Activated T-helper 1 cell treated with anti-CD3 and anti-CD28 coated beads, Interleukin-2, amount 50 U/mL, for 16 hours (primary cell): ENCODE measurements around the gene CNIH1.

Source experiments
- DNase-seq, 2 donors: peaks; one replicate each; pipeline ENCODE4 v3.0.0-alpha.2; 2020; ENCODE audit warnings: low read depth in 1 of 2, low spot score in 1 of 2

Gene CNIH1

DNA sequence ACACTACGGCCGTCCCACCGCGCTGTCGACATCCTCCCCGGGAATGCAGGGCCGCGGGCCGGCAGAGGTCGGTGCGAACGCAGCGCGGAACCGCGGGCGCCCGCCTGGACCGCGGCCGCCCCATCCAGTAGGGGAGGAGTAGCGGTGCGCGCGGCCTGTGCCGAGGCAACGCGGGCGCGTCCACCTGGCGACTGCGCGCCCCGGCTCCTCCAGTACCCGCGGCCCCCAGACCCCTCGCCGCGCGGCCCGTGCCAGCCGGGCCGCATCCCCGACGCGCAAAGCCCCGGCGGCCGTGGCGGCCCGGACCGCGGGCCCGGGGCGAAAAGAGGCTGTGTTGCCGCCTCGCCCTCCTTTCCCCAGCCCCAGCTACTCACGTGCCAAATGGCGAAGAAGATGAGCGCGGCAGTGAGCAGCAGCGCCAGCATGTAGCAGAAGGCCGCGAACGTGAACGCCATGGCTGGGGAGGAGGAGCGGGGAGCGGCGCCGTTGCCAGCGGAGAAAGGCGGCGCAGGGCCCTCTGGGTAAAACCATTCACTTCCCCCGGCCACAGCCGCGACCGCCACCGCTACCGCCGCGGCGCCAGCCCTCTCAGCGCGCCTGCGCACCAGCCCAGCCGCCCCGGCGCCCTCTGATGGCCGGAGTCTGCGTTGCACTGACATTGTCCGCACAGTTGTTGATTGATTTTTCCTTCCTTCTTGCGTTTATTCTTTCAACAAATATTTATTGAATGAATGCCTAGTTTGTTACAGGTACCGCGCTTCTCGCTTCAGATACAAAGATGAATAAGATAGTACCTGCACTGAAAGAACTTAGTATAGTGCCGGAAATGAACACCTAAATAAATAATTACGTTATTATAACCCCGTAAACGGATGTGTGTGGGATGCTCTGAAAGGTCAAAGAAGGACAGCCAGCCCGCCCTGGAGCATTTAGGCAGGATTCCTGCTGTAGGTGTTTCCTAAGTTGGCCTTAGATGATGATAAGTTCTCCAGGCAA is at the start of gene CNIH1:
TSS of gene CNIH1 (minus strand) at position 502 of the 996 bp plus-strand sequence. CDS start at position 455, 47 bp downstream.
- DNase-seq: peak; percentile 91 to 93

GRCh38 chr14:54490445-54491175 is 49.4 kb upstream of the CNIH1 start:
- no peak for DNase-seq

DNA sequence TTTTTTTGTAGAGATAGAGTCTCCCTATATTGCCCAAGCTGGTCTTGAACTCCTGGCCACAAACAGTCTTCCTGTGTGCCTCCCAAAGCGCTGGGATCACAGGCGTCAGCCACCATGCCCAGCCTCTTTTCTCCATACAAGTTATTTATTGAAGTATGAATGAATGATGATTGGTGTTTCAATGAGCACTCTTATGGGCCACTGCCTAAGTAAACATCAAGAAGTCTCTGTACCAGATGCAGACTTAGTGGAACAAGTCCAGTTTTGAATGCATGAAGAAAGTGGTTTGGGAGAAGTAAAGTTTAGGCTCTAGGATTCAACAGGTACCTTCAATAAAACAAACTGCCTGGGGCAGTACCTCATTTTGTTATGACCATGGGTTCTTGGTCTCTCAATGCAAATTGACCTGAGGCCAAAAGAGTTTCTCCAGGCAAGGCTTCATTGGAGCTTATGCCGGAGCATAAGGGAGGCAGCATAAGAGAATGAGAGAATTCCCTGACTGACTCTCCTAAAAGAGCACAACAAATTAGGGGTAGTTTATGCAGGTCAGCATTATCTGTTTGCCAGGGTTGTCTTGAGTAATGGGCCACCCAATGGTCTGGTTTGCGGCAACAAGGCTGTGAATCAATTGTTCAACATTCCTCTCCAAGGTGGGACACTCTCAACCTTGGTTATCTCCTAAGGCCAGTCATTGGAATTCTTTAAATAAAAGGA is 48.7 kb upstream of the CNIH1 start:
- DNase-seq: no peak

DNA sequence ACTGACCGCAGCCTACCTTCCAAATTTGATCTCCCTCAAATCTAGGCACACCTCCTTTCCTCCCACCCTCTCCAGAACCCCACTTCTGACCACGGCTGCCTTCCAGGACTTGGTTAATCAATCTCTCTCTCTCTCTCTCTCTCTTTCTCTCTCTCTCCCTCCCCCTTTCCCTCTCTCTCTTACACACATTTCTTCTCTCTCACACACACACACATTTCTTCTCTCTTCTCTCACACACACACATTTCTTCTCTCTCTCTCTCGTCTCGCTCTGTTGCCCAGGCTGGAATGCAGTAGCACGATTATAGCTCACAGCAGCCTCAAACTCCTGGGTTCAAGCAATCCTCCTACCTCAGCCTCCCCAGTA is 48.1 kb upstream of the CNIH1 start:
- DNase-seq: no peak

GRCh38 chr14:54488646-54489317 is 47.6 kb upstream of the CNIH1 start, which contains the start of gene GMFB:
Gene GMFB (minus strand): TSS chr14:54488980. CDS start chr14:54488927, 53 bp downstream.
- DNase-seq: peak; percentile 82

DNA sequence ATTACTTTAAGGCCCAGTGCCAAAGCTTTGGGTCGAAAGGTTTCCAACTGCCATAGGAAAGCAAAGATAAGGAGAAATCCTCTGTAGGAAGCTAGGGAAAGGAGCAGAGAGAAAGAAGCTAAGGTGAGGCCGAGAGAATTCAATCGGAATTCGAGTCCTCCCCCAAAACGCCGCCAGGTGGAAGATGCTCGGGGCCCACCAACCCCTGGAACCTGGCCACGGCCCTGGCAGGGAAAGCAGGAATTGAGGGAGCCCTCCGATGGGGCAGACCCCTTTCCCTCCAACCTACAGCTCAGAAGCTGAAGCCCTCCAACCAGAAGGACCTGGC is 47.1 kb upstream of the CNIH1 start:
- DNase-seq: no peak

DNA sequence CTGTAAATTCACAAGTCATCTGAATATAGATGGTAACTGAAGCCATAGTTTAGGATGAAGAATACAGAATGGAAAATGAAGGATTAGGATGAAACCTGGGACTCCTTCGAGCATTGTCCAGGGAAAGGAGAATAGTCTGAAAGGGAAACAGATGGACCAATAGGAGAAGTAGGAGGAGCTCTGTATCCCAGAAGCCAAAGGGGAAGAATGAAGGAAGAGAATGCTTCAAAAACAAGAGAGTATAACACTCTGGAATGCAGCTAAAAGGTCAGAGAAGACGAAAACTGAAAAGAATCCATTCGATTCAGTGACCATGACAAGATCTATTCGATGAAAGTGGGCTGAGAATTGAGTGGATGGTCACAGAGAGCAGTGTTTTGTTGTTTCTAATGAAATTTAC is 46.6 kb upstream of the CNIH1 start:
- DNase-seq: no peak

GRCh38 chr14:54486685-54487084 is 45.5 kb upstream of the CNIH1 start:
- DNase-seq: no peak

- no peak for DNase-seq
These were observed 42.7 kb upstream of the CNIH1 start for GRCh38 chr14:54483846-54484245.

- DNase-seq: no peak
These were observed 42.0 kb upstream of the CNIH1 start for GRCh38 chr14:54483073-54483745.

GRCh38 chr14:54481695-54482094 is 40.5 kb upstream of the CNIH1 start:
- DNase-seq: no peak

DNA sequence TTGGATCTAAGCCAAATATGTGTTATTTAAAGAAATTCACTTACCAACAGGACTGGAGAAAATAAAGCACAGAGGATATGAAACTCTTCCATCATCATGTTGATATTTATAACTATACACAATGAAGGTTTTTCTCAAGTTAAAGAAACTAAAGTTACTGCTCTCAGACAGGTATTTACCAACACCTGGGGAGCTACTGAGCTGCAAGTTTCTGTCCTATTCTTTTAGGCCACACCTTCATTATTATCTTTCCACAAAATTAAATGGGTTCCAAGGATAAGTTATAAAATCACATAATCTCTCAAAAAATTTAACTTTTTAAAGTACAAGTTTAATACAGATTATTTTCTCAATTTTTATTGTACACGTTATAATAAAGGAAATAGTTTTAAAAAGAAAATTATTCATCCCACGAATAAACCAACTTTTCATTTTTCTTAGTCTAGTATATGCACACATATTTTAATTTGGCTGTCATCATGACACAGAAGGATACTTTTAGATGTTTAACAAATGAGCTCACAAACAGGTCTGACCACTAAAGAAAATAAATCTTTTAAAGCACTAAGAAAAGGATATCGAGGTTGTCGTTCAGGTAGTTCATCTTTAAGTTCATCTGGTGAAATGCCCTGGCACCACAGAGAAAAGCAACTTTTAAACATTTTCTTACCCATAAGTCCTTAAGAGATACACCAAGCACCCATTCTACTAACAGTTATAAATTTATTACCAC is 39.8 kb upstream of the CNIH1 start:
- no peak for DNase-seq

DNA sequence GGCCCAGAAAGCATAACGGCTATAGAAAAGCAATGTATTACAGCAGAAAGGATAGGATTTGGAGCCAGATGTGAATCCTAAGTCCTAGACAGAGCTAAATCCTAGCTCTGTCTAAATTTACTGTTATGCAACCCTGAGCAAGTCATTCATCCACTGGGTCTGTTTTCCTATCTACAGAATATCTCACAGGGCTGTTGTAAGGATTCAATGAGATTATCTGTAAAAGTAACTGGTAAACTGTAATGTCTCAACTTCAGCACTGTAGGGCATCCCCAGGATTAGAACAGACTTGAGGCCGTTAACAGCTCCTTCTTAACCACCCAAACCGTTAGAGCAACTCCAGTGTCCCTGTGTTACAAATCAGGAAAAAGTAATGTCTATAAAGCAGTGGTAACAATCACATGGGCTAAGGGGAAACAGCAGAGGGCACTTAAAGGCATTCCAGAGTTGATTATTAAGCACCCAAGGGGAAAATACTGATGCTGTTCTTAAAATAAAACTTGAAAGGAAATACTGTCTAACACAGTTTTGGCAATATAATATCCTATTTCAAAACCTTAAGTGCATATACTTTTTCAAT is 37.6 kb upstream of the CNIH1 start:
- no peak for DNase-seq

GRCh38 chr14:54475911-54476310 is 34.7 kb upstream of the CNIH1 start:
- DNase-seq: no peak

DNA sequence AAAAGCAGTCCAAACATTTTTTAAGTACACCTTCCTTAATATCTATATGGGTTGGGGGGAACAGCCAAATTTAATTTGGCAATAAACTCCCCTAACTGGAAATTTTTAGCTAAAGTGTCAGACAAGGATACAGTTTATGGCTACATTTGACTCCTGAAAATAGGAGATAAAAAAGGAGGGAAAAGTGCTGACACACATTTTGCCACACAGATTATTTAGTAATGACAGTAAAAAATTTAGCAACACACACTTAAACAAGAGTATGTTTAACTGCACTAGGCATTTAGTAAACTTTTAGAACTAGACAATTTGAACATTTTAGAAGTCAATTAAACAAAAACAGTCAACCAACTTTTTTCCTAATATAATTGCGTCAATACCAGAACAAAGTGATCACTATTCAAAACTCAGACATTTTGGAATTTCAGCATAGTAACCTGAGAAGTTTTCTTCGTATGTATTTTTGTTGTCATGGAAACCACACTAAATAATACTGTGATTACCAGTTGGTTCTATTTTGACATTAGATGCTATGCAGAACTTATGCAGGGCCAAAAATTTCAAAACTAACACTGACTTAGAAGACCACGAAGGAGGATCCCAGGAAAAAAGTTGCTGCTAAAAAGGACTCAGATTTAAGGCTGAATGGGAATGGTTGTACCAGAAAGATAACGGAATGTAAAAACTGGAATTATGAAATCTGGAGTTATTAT is 34.2 kb upstream of the CNIH1 start:
- no peak for DNase-seq

DNA sequence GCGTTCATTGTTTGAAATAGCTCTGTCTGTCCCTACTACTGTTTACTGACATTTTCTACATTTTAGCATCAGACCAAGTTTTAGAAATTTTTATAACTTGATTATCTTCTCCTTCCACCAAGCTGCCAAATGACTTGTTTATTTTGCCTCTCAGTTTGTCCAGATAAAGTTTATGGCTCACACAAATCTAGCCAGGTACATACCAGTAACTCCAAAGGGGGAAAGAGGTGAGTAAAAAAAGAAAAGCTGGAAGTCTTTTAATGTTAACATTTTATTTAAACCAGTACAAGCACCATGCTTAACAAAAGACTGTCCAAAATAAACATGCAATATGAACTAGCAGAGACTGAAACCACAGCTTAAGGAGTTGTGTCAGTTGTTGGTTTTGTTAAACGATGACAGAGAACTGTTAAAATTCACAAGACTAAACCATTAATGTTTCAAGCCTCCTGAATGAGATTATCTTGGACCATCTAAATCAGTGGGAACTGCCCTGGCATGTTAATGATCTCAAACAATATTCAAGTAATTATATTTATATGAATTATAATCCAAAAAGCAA is 33.1 kb upstream of the CNIH1 start:
- no peak for DNase-seq

DNA sequence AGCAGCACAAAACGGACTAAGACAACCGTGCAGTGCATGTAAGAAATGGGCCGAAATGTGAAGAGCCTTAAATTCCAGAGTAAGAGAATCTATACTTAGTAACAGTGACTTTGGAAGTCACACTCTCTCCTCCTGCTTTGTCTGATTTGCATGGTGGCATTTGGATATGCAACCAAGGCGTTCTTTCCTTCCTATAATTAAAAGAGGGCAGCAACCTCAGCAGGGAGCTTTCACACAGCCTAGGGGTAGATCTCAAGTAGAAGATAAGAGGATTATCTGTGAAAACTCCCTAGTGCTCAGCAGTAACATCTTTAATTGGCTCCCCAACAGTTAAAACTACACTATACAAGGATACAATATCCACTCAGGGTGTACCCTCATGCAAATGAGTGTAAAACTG is 31.1 kb upstream of the CNIH1 start:
- no peak for DNase-seq

DNA sequence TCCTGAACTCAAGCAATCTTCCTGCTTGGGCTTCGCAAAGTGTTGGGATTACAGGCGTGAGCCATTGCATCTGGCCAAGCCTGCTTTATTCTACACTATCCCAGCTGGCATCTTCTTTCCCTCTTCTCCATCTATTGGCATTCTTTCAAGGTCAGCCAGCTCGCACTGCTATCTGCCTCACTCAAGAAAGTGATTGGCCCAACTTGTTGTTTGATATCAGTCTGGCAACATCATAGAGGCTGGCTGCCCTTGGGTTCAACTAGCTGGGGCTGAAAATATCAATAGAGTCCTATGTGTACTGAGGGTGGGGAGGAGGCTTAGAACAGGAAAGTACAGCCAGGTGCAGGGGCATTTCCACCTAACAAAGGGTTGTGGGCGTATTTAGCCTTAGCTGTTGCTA is 30.5 kb upstream of the CNIH1 start:
- DNase-seq: no peak

DNA sequence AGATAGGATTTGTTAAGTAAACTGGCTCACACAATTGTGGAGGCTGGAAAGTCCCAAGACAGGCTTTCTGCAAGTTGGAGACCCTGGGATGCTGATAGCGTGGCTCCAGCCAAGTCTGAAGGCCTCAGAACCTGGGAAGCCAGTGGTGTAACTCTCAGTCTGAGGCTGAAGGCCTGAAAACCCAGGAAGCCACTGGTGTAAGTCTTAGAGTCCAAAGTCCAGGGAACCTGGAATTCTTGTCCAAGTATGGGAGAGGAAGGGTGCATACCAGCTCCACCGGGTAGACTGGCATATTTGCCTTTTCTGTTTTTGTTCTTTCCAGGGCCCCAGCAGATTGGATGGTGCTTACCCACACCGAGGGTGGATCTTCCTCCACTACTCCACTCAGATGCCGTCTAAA is 29.5 kb upstream of the CNIH1 start:
- DNase-seq: no peak
